ENCODE measurements around the gene LONP2.

LONP2 gene

GRCh38 chr16:48244080-48244862, at the start of gene LONP2:
Gene LONP2, plus strand, starts transcription at chr16:48244300. Its CDS starts 89 bp downstream, at chr16:48244389.
- peak; percentile 81 for DNase-seq

GRCh38 chr16:48194828-48195556, 49.1 kb upstream of the LONP2 start:
- no peak for DNase-seq

GRCh38 chr16:48197294-48197693, 46.8 kb upstream of the LONP2 start:
- DNase-seq, result no peak

GRCh38 chr16:48201515-48202201, 42.4 kb upstream of the LONP2 start:
- peak; percentile 78 for DNase-seq

GRCh38 chr16:48203974-48204824, 39.9 kb upstream of the LONP2 start:
- no peak for DNase-seq

GRCh38 chr16:48204825-48205151, 39.3 kb upstream of the LONP2 start:
- no peak for DNase-seq

GRCh38 chr16:48206594-48207242, 37.4 kb upstream of the LONP2 start:
- DNase-seq, result no peak

- no peak for DNase-seq
Measured at GRCh38 chr16:48210747-48211146, 33.4 kb upstream of the LONP2 start.

- DNase-seq, result no peak
Measured at GRCh38 chr16:48212033-48212432, 32.1 kb upstream of the LONP2 start.

GRCh38 chr16:48215738-48216137, 28.4 kb upstream of the LONP2 start:
- DNase-seq, result no peak

GRCh38 chr16:48217708-48218107, 26.4 kb upstream of the LONP2 start:
- no peak for DNase-seq

GRCh38 chr16:48218473-48218872, 25.6 kb upstream of the LONP2 start:
- DNase-seq, result no peak

GRCh38 chr16:48220891-48221290, 23.2 kb upstream of the LONP2 start:
- no peak for DNase-seq

- no peak for DNase-seq
Measured at GRCh38 chr16:48223490-48223889, 20.6 kb upstream of the LONP2 start.

GRCh38 chr16:48225456-48225855, 18.6 kb upstream of the LONP2 start:
- no peak for DNase-seq

GRCh38 chr16:48231727-48232492, 12.2 kb upstream of the LONP2 start:
- DNase-seq, result peak; percentile 53

GRCh38 chr16:48232493-48233040, 11.5 kb upstream of the LONP2 start:
- DNase-seq, result no peak

- no peak for DNase-seq
Measured at GRCh38 chr16:48234630-48235029, 9.5 kb upstream of the LONP2 start.

- no peak for DNase-seq
Measured at GRCh38 chr16:48235058-48235555, 9.0 kb upstream of the LONP2 start.

GRCh38 chr16:48235556-48236136, 8.5 kb upstream of the LONP2 start:
- no peak for DNase-seq

GRCh38 chr16:48236286-48236685, 7.8 kb upstream of the LONP2 start:
- DNase-seq, result no peak

All from MV-4-11 (cell line).